HepG2 (cell line): ENCODE data around the gene C1QL2. TPM values are rescaled to one million over a fixed set of nuclear protein-coding genes. Genes with fewer than 3 reads are reported as not detected.

Experiments used
- BRCA1 ChIP-seq: sonication (generic); formaldehyde crosslinking; IDR thresholded peaks from 2 replicates; pipeline ENCODE4 v1.4.0; 2020; ENCODE audit warnings: missing genetic modification reagents
- FIP1L1 ChIP-seq: fragments of 200-400 bp; formaldehyde crosslinking; IDR thresholded peaks from 2 replicates; pipeline ENCODE4 v1.6.1; 2018; ENCODE audit warnings: low read depth, mild to moderate bottlenecking, low read length, moderate library complexity, borderline replicate concordance; ENCODE audit not compliant: insufficient read depth
- HMG20A ChIP-seq: IDR thresholded peaks from 2 replicates; pipeline ENCODE4 v1.6.1; 2016; ENCODE audit warnings: borderline replicate concordance
- KDM5A ChIP-seq: fragments of 200-600 bp; sonication (generic); IDR thresholded peaks from 2 replicates; pipeline ENCODE4 v1.7.0; 2018; ENCODE audit warnings: antibody characterized with exemption, mild to moderate bottlenecking, low read length, borderline replicate concordance
- MAFF ChIP-seq: IDR thresholded peaks from 2 replicates; pipeline ENCODE4 v1.6.1; 2011; ENCODE audit warnings: low read depth, low read length, improper control_type of control experiment
- NFATC3 ChIP-seq: sonication (generic); formaldehyde crosslinking; IDR thresholded peaks from 2 replicates; pipeline ENCODE4 v1.5.1; 2020; ENCODE audit warnings: mild to moderate bottlenecking, missing genetic modification reagents
- SIX1 ChIP-seq: sonication (generic); formaldehyde crosslinking; IDR thresholded peaks from 2 replicates; pipeline ENCODE4 v1.4.0; 2020; ENCODE audit warnings: missing genetic modification reagents, borderline replicate concordance
- SMAD3 ChIP-seq: sonication (generic); formaldehyde crosslinking; IDR thresholded peaks from 2 replicates; pipeline ENCODE4 v1.4.0; 2020; ENCODE audit warnings: missing genetic modification reagents
- SMC3 ChIP-seq: IDR thresholded peaks from 2 replicates; pipeline ENCODE4 v1.6.1; 2011; ENCODE audit warnings: low read length, improper control_type of control experiment
- ZBTB7A ChIP-seq: sonication (generic); formaldehyde crosslinking; IDR thresholded peaks from 2 replicates; pipeline ENCODE4 v1.8.0; 2022; ENCODE audit warnings: mild to moderate bottlenecking, missing genetic modification reagents
- ZNF205 ChIP-seq: IDR thresholded peaks from 2 replicates; pipeline ENCODE4 v1.6.1; 2018; ENCODE audit warnings: missing biosample characterization, missing genetic modification reagents
- ZNF468 ChIP-seq: sonication (generic); formaldehyde crosslinking; IDR thresholded peaks from 2 replicates; pipeline ENCODE4 v1.8.0; 2022; ENCODE audit warnings: mild to moderate bottlenecking, moderate library complexity, missing genetic modification reagents
- polyA plus RNA-seq, 8 experiments: library from polyadenylated mRNA; depleted of rRNA in 3 of 8; stranded (reverse) in 7 of 8; unstranded in 1 of 8; fragments of >200 nt; fragmentation: Illumina TruSeq in 4 of 8; extraction: Trizol in 4 of 8; gene quantifications; 2 replicates each; pipeline versions ENCODE4 v1.2.1 to v1.2.3, GENCODE V29; 2011 to 2016; ENCODE audit warnings: low read depth in 4 of 8, missing spikeins in 1 of 8, mixed read lengths in 1 of 8; ENCODE audit not compliant: insufficient read depth in 1 of 8
- total RNA-seq, 5 experiments: library from RNA; depleted of rRNA; stranded (reverse); fragments of >200 nt; fragmentation: Illumina TruSeq; extraction: Trizol; gene quantifications; 2 replicates each; pipeline ENCODE4 v1.2.3, GENCODE V29; 2016; ENCODE audit warnings: low read depth in 1 of 5
- TF ChIP-seq, protein P1 (sequence below): sonication (generic); formaldehyde crosslinking; IDR thresholded peaks from 2 replicates; pipeline ENCODE4 v1.5.0; 2020; ENCODE audit warnings: mild to moderate bottlenecking, missing genetic modification reagents, borderline replicate concordance
- TF ChIP-seq, protein P2 (sequence below): sonication (generic); formaldehyde crosslinking; IDR thresholded peaks from 2 replicates; pipeline ENCODE4 v1.4.0; 2020; ENCODE audit warnings: missing genetic modification reagents
- TF ChIP-seq, protein P3 (sequence below): sonication (generic); formaldehyde crosslinking; IDR thresholded peaks from 2 replicates; pipeline ENCODE4 v1.5.1; 2020; ENCODE audit warnings: missing genetic modification reagents, mild to moderate bottlenecking, borderline replicate concordance
- TF ChIP-seq, protein P4 (sequence below): sonication (generic); formaldehyde crosslinking; conservative IDR thresholded peaks from 2 replicates; pipeline ENCODE4 v1.5.0; 2020; ENCODE audit warnings: missing genetic modification reagents

The C1QL2 gene
- total and polyA plus RNA-seq, 2 of the 13 experiments (the other 11 are each of a cell fraction or from before 2014, with no cell fraction given) = not detected

DNA sequence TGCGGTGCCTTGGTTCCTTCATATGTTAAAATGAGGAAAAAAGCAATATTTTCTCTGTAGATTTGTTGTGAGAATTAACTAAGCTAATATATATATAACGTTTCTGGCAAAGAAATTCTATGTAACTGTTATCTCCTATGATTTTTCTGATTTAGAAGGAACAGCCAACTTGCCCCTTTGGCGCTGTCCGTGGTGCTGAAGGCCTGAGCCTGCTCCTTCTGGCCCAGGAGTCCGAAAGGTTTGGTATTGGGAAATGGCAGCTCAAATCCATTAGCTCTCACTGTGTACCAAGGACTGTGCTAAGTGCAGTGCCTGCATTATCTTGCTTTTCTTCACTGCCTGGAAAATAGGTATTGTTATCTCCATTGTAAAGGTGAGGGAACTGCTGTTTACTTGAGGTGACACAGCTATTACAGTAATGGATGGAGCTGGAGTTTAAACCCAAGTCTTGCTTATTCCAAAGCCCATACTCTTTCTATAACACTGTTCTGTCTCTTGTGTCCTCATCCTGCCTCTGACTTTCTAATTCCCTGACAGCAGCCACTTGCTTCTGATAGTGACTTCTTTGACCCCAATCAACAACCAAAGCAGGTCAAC is 52.2 kb downstream of the C1QL2 start (continued):
- TF ChIP-seq, protein P1, sequence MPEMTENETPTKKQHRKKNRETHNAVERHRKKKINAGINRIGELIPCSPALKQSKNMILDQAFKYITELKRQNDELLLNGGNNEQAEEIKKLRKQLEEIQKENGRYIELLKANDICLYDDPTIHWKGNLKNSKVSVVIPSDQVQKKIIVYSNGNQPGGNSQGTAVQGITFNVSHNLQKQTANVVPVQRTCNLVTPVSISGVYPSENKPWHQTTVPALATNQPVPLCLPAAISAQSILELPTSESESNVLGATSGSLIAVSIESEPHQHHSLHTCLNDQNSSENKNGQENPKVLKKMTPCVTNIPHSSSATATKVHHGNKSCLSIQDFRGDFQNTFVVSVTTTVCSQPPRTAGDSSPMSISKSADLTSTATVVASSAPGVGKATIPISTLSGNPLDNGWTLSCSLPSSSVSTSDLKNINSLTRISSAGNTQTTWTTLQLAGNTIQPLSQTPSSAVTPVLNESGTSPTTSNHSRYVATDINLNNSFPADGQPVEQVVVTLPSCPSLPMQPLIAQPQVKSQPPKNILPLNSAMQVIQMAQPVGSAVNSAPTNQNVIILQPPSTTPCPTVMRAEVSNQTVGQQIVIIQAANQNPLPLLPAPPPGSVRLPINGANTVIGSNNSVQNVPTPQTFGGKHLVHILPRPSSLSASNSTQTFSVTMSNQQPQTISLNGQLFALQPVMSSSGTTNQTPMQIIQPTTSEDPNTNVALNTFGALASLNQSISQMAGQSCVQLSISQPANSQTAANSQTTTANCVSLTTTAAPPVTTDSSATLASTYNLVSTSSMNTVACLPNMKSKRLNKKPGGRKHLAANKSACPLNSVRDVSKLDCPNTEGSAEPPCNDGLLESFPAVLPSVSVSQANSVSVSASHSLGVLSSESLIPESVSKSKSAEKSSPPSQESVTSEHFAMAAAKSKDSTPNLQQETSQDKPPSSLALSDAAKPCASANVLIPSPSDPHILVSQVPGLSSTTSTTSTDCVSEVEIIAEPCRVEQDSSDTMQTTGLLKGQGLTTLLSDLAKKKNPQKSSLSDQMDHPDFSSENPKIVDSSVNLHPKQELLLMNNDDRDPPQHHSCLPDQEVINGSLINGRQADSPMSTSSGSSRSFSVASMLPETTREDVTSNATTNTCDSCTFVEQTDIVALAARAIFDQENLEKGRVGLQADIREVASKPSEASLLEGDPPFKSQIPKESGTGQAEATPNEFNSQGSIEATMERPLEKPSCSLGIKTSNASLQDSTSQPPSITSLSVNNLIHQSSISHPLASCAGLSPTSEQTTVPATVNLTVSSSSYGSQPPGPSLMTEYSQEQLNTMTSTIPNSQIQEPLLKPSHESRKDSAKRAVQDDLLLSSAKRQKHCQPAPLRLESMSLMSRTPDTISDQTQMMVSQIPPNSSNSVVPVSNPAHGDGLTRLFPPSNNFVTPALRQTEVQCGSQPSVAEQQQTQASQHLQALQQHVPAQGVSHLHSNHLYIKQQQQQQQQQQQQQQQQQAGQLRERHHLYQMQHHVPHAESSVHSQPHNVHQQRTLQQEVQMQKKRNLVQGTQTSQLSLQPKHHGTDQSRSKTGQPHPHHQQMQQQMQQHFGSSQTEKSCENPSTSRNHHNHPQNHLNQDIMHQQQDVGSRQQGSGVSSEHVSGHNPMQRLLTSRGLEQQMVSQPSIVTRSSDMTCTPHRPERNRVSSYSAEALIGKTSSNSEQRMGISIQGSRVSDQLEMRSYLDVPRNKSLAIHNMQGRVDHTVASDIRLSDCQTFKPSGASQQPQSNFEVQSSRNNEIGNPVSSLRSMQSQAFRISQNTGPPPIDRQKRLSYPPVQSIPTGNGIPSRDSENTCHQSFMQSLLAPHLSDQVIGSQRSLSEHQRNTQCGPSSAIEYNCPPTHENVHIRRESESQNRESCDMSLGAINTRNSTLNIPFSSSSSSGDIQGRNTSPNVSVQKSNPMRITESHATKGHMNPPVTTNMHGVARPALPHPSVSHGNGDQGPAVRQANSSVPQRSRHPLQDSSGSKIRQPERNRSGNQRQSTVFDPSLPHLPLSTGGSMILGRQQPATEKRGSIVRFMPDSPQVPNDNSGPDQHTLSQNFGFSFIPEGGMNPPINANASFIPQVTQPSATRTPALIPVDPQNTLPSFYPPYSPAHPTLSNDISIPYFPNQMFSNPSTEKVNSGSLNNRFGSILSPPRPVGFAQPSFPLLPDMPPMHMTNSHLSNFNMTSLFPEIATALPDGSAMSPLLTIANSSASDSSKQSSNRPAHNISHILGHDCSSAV = no peak
- TF ChIP-seq NFATC3 (no peak), KDM5A (no peak), HMG20A (CRISPR knock-in tag) (no peak), ZBTB7A (CRISPR knock-in tag) (no peak), ZNF205 (CRISPR knock-in tag) (no peak), BRCA1 (no peak), MAFF (no peak), ZNF468 (CRISPR knock-in tag) (no peak), FIP1L1 (no peak), SMAD3 (CRISPR knock-in tag) (no peak), SIX1 (CRISPR knock-in tag) (no peak), SMC3 (no peak)
- TF ChIP-seq, protein P2, sequence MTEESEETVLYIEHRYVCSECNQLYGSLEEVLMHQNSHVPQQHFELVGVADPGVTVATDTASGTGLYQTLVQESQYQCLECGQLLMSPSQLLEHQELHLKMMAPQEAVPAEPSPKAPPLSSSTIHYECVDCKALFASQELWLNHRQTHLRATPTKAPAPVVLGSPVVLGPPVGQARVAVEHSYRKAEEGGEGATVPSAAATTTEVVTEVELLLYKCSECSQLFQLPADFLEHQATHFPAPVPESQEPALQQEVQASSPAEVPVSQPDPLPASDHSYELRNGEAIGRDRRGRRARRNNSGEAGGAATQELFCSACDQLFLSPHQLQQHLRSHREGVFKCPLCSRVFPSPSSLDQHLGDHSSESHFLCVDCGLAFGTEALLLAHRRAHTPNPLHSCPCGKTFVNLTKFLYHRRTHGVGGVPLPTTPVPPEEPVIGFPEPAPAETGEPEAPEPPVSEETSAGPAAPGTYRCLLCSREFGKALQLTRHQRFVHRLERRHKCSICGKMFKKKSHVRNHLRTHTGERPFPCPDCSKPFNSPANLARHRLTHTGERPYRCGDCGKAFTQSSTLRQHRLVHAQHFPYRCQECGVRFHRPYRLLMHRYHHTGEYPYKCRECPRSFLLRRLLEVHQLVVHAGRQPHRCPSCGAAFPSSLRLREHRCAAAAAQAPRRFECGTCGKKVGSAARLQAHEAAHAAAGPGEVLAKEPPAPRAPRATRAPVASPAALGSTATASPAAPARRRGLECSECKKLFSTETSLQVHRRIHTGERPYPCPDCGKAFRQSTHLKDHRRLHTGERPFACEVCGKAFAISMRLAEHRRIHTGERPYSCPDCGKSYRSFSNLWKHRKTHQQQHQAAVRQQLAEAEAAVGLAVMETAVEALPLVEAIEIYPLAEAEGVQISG (CRISPR knock-in tag) = peak; percentile 49
- TF ChIP-seq, protein P3, sequence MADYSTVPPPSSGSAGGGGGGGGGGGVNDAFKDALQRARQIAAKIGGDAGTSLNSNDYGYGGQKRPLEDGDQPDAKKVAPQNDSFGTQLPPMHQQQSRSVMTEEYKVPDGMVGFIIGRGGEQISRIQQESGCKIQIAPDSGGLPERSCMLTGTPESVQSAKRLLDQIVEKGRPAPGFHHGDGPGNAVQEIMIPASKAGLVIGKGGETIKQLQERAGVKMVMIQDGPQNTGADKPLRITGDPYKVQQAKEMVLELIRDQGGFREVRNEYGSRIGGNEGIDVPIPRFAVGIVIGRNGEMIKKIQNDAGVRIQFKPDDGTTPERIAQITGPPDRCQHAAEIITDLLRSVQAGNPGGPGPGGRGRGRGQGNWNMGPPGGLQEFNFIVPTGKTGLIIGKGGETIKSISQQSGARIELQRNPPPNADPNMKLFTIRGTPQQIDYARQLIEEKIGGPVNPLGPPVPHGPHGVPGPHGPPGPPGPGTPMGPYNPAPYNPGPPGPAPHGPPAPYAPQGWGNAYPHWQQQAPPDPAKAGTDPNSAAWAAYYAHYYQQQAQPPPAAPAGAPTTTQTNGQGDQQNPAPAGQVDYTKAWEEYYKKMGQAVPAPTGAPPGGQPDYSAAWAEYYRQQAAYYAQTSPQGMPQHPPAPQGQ (CRISPR knock-in tag) = no peak
- TF ChIP-seq, protein P4, sequence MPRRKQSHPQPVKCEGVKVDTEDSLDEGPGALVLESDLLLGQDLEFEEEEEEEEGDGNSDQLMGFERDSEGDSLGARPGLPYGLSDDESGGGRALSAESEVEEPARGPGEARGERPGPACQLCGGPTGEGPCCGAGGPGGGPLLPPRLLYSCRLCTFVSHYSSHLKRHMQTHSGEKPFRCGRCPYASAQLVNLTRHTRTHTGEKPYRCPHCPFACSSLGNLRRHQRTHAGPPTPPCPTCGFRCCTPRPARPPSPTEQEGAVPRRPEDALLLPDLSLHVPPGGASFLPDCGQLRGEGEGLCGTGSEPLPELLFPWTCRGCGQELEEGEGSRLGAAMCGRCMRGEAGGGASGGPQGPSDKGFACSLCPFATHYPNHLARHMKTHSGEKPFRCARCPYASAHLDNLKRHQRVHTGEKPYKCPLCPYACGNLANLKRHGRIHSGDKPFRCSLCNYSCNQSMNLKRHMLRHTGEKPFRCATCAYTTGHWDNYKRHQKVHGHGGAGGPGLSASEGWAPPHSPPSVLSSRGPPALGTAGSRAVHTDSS (CRISPR knock-in tag) = no peak
